Adrenal gland (tissue), 5 donors: ENCODE data around the gene ZMYND8.
"Not testable (repeated sequence)": the region's sequence is repeated elsewhere in the genome, so short reads cannot be mapped to it uniquely, and the experiment has no call there.

ENCODE experiments used
- CTCF ChIP-seq, 6 experiments: fragments of 450-650 bp in 4 of 6; fragments of 200-600 bp in 2 of 6; sonication (generic) in 1 of 6; IDR thresholded peaks; 1 replicate in 5 of 6; 2 replicates in 1 of 6; pipeline versions ENCODE4 v1.5.1 to v1.8.0; 2016 to 2021; ENCODE audit warnings: antibody characterized with exemption in 6 of 6, mild to moderate bottlenecking in 2 of 6, moderate library complexity in 1 of 6
- POLR2A ChIP-seq, 2 donors: fragments of 450-650 bp; IDR thresholded peaks; one replicate each; pipeline ENCODE4 v1.6.1; 2017; ENCODE audit warnings: antibody characterized with exemption in 2 of 2, mild to moderate bottlenecking in 2 of 2, moderate library complexity in 1 of 2
- donor health status: DM: no; HTN: no; CAD: no.

- TF ChIP-seq CTCF, POLR2A (IDR thresholded peaks at IDR 0.05): not testable (repeated sequence)
Observed at GRCh38 chr20:47307569-47307968, 48.9 kb downstream of the ZMYND8 start.
